ENCODE data around the gene ZNF48. TPM values are rescaled to one million over a fixed set of nuclear protein-coding genes. Genes with fewer than 3 reads are reported as not detected.
A peak's percentile ranks its signal among the peaks of the same experiment; 100 is the strongest.

Gene ZNF48
- total and polyA plus RNA-seq, 5 experiments from 2014 or later = 6.1 to 14.3 (median 11.7) TPM

- no peaks in the 10 kb centered on the region for H3K9me3 Mint-ChIP-seq
- peak overlapping the region; percentile 77 to 97 (median 92) for H3K27ac Mint-ChIP-seq
- H3K4me3 Mint-ChIP-seq = peak overlapping the region in 5 of 10 donors; percentile 28 to 78 (median 44)
- ATAC-seq = no peak
- peaks cover 24 to 55% (median 44%) of the 10 kb centered on the region in 4 donors for H3K4me1 Mint-ChIP-seq
- DNase-seq = no peak
- H3K27me3 Mint-ChIP-seq = no peaks in the 10 kb centered on the region
- H3K36me3 Mint-ChIP-seq = peaks cover 0 to 2% (median 0%) of the 10 kb centered on the region in 3 donors
- POLR2A ChIA-PET = interaction anchor here (0.7 to 5.4 kb wide), 3 partner anchors 10 to 57 kb away, joined by 3 to 58 read pairs (median 52); partner anchors contain the start of genes SEPTIN1 and ZNF771
These were observed 22.5 kb upstream of the ZNF48 start for GRCh38 chr16:30372725-30373124.

- H3K9me3 Mint-ChIP-seq = no peaks in the 10 kb centered on the region
- H3K36me3 Mint-ChIP-seq = peaks cover 0 to 10% (median 3%) of the 10 kb centered on the region in 3 donors
- ATAC-seq (no peak), DNase-seq (no peak)
- POLR2A ChIA-PET = interaction anchor here (1.0 to 1.7 kb wide), 4 partner anchors 8 to 43 kb away, joined by 3 to 7 read pairs (median 4); partner anchors contain the start of genes SEPTIN1 and ZNF48
- H3K4me3 Mint-ChIP-seq = peak within 1 kb of the TSS in 5 of 10 donors; percentile 8 to 49 (median 26)
- no peaks in the 10 kb centered on the region for H3K27me3 Mint-ChIP-seq
- peak within 1 kb of the TSS; percentile 63 to 100 (median 99) for H3K27ac Mint-ChIP-seq
- H3K4me1 Mint-ChIP-seq = peaks cover 23 to 49% (median 44%) of the 10 kb centered on the region in 4 donors
These were observed 20.7 kb upstream of the ZNF48 start, which contains the start of gene MYL11 for GRCh38 chr16:30374538-30374937. MYL11 (plus strand) TSS chr16:30374802; CDS start chr16:30374858, 56 bp downstream.

- POLR2A ChIA-PET = interaction anchor here (0.5 to 8.4 kb wide), 6 partner anchors 12 to 222 kb away, joined by 3 to 166 read pairs (median 18); partner anchors contain the start of genes CORO1A, ZNF48 and ZNF771
- Mint-ChIP-seq H3K4me3 (peak overlapping the region in 3 of 10 donors; percentile 10 to 22 (median 20)), H3K27me3 (no peaks in the 10 kb centered on the region), H3K4me1 (peaks cover 32 to 60% (median 57%) of the 10 kb centered on the region in 4 donors), H3K27ac (peak overlapping the region; percentile 63 to 100 (median 100)), H3K36me3 (peaks cover 0 to 15% (median 6%) of the 10 kb centered on the region in 3 donors), H3K9me3 (no peaks in the 10 kb centered on the region)
- ATAC-seq (no peak), DNase-seq (no peak)
These were observed 19.4 kb upstream of the ZNF48 start for GRCh38 chr16:30375864-30376263.

DNA sequence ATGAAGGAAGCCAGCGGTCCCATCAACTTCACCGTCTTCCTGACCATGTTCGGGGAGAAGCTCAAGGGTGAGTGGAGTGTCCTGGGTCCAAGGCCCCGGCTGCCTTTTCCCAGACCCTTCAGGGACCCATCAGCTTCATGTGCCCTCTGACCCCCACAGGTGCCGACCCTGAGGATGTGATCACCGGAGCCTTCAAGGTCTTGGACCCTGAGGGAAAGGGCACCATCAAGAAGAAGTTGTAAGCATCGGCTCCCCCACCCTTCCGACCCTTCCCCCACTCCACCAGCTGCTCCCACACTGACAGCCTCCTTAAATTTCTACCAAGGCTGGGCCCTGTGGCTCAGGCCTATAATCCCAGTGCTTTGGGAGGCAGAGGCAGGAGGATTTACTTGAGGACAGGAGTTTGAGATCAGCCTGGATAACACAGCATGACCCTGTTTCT, 18.7 kb upstream of the ZNF48 start:
- ATAC-seq = no peak
- DNase-seq = no peak
- Mint-ChIP-seq H3K36me3 (peaks cover 0 to 15% (median 6%) of the 10 kb centered on the region in 3 donors), H3K4me3 (peak overlapping the region in 5 of 10 donors; percentile 2 to 100 (median 99)), H3K27ac (peak overlapping the region; percentile 99 to 100 (median 100)), H3K4me1 (peaks cover 31 to 60% (median 58%) of the 10 kb centered on the region in 4 donors), H3K9me3 (no peaks in the 10 kb centered on the region), H3K27me3 (no peaks in the 10 kb centered on the region)
- POLR2A ChIA-PET = interaction anchor here (0.6 to 8.4 kb wide), 10 partner anchors 12 to 372 kb away, joined by 3 to 166 read pairs (median 4); partner anchors contain the start of genes ALDOA, CORO1A, PHKG2 and ZNF48

DNA sequence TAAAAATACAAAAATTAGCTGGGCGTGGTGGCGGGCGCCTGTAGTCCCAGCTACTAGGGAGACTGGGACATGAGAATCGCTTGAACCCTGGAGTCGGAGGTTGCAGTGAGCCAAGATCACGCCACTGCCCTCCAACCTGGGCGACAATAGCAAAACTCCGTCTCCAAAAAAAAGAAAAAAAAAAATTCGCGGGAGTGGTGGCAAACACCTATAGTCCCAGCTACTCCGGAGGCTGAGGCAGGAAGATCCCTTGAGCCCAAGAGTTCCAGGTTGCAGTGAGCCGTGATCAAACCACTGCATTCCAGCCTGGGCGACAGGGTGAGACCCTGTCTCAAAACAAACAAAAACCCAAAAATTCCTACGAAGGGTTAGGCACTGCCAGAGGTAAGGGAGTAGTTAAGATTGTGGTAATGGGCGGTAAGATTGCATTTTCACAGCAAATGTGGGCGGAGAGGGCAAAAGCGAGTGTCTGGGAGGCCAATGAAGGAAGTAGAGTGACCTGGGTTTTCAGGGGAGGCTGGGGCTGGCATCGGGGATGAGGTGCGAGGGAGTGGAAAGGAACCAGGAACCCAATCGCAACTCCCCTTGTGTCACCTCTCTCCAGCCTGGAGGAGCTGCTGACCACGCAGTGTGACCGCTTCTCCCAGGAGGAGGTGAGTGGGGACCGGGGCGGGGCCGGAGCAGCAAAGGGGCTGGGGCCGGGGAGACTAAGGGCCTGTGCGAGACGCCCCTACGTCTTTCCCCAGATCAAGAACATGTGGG, 18.0 kb upstream of the ZNF48 start:
- Mint-ChIP-seq H3K27me3 (no peaks in the 10 kb centered on the region), H3K36me3 (peaks cover 0 to 15% (median 6%) of the 10 kb centered on the region in 3 donors), H3K27ac (peak overlapping the region; percentile 99 to 100 (median 100)), H3K4me1 (peaks cover 27 to 62% (median 57%) of the 10 kb centered on the region in 4 donors), H3K9me3 (no peaks in the 10 kb centered on the region), H3K4me3 (peak overlapping the region; percentile 95 to 100 (median 98))
- ATAC-seq = peak; percentile 0 to 3
- POLR2A ChIA-PET = interaction anchor here (0.6 to 8.4 kb wide), 31 partner anchors 8 to 404 kb away, joined by 3 to 166 read pairs (median 5); partner anchors contain the start of genes ALDOA, CD2BP2, CORO1A and DCTPP1
- no peak for DNase-seq

DNA sequence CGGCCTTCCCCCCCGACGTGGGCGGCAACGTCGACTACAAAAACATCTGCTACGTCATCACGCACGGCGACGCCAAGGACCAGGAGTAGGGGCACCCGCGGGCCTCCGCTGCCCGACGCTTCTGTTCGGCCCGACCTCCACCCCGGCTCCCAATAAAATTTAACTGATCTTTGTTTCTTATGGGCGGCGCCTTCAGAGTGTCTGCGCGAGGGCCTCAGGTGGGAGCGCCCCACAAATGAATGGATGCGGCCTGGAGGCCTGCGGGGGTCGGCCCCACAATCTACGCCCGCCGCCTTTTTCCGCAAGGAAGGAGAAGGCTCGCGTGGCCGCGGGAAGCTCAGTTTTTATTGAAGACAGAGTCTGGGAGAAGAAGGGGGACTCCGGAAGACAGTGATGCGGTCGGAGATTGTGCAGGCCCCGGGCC, 17.4 kb upstream of the ZNF48 start:
- Mint-ChIP-seq H3K27ac (peak overlapping the region; percentile 99 to 100 (median 100)), H3K9me3 (no peaks in the 10 kb centered on the region), H3K4me3 (peak overlapping the region; percentile 95 to 100 (median 98)), H3K4me1 (peaks cover 30 to 65% (median 61%) of the 10 kb centered on the region in 4 donors), H3K27me3 (no peaks in the 10 kb centered on the region), H3K36me3 (peaks cover 0 to 15% (median 6%) of the 10 kb centered on the region in 3 donors)
- peak; percentile 43 to 52 for ATAC-seq
- DNase-seq = peak; percentile 82 to 97 (median 92)
- POLR2A ChIA-PET = interaction anchor here (0.5 to 8.4 kb wide), 37 partner anchors 9 to 706 kb away, joined by 3 to 166 read pairs (median 5); partner anchors contain the start of genes ALDOA, CD2BP2, CORO1A and DCTPP1

GRCh38 chr16:30378236-30379157, 16.7 kb upstream of the ZNF48 start:
- Mint-ChIP-seq H3K27ac (peak overlapping the region; percentile 99 to 100 (median 100)), H3K9me3 (no peaks in the 10 kb centered on the region), H3K27me3 (no peaks in the 10 kb centered on the region), H3K4me3 (peak overlapping the region; percentile 95 to 100 (median 98)), H3K4me1 (peaks cover 29 to 71% (median 67%) of the 10 kb centered on the region in 4 donors), H3K36me3 (peaks cover 0 to 15% (median 6%) of the 10 kb centered on the region in 3 donors)
- ATAC-seq (peak; percentile 74 to 79), DNase-seq (peak; percentile 76 to 100 (median 99))
- POLR2A ChIA-PET = interaction anchor here (0.5 to 8.4 kb wide), 40 partner anchors 8 to 707 kb away, joined by 3 to 166 read pairs (median 5); partner anchors contain the start of genes ALDOA, CD2BP2, CORO1A and CTF1

DNA sequence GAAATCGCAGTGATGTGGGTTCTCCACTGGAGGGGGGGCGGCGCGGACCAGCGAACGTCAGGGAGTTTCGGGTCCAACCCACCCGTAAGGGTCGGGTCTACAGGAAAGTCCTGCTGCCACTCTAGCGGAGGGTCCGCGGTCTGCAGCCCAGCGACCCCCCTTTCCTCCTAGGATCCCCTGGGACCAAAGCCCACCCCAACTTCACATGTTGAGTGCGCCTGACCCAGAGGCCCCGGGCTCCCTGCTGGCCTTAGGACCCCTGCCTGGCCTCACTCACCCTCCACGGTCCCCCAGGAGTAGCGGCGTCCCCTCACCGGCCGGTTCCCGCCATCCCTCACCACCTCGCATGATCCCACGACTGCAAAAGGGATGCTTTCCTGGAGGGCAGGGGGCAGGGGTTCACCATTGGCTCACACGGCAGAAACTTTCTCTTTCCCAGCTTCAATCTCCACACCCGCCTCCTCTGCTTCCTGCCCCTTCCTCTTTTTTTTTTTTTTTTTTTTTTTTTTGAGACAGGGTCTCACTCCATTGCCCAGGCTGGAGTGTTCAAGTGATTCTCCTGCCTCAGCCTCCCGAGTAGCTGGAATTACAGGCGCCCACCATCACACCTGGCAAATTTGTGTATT, 15.9 kb upstream of the ZNF48 start:
- POLR2A ChIA-PET = interaction anchor here (0.6 to 8.4 kb wide), 22 partner anchors 8 to 517 kb away, joined by 3 to 166 read pairs (median 9); partner anchors contain the start of genes ALDOA, CD2BP2, CORO1A and CTF1
- Mint-ChIP-seq H3K27me3 (no peaks in the 10 kb centered on the region), H3K4me1 (peaks cover 31 to 75% (median 74%) of the 10 kb centered on the region in 4 donors), H3K36me3 (peaks cover 0 to 15% (median 6%) of the 10 kb centered on the region in 3 donors), H3K27ac (peak overlapping the region; percentile 99 to 100 (median 100)), H3K4me3 (peak overlapping the region; percentile 95 to 100 (median 98)), H3K9me3 (no peaks in the 10 kb centered on the region)
- ATAC-seq = no peak
- DNase-seq = no peak

DNA sequence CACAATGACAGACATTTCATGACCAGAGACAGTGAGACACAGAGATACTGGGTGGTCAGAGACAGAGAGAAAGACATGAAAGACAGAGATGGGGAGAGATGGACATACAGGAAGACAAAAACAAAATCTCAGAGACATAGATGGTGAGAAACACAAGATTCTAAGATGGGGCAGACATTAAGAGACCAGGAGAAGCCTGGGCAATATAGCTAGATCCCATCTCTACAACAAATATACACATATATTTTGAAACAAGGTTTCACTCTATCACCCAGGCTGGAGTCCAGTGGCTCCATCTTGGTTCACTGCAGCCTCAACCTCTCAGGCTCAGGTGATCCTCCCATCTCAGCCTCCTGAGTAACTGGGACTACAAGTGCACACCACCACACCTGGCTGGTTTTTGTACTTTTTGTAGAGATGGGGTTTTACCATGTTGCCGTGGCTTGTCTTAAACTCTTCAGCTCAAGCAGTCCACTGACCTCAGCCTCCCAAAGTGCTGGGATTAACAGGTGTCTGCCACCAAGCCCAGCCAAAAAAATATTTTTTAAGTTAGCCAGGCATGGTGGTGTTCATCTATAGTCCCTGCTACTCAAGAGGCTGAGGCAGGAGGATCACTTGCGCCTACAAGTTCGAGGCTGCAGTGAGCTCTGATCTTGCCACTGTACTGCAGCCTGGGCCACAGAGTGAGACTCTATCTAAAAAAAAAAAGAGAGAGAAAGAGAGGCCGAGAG, 15.0 kb upstream of the ZNF48 start:
- peak overlapping the region; percentile 79 to 100 (median 98) for H3K4me3 Mint-ChIP-seq
- ATAC-seq (no peak), DNase-seq (no peak)
- H3K27ac Mint-ChIP-seq = peak overlapping the region; percentile 99 to 100 (median 100)
- POLR2A ChIA-PET = interaction anchor here (0.6 to 8.4 kb wide), 11 partner anchors 9 to 677 kb away, joined by 3 to 166 read pairs (median 16); partner anchors contain the start of genes CD2BP2, CORO1A, TBC1D10B and ZNF48
- peaks cover 0 to 15% (median 6%) of the 10 kb centered on the region in 3 donors for H3K36me3 Mint-ChIP-seq
- peaks cover 31 to 77% (median 75%) of the 10 kb centered on the region in 4 donors for H3K4me1 Mint-ChIP-seq
- no peaks in the 10 kb centered on the region for H3K9me3 Mint-ChIP-seq
- no peaks in the 10 kb centered on the region for H3K27me3 Mint-ChIP-seq

DNA sequence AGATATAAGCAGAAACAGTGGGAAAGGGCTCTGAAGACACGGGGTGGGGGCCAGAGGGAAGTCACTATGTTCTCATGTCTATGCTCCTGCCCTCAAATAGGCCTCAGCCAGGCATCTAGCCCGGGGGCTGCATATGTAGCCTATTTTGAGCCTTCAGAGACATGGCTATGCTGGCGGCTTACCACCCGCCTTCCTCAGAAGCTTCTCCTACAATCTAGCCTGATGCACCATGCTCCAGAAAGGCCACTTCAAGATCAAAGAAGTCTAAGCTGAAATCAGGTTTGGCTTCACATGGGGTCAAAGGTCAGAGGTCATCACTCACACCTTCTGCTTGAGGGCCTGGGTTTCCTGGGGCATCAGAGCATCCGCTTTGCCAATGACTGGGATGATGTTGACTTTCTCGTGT, 14.4 kb upstream of the ZNF48 start:
- DNase-seq = no peak
- peaks cover 0 to 15% (median 6%) of the 10 kb centered on the region in 3 donors for H3K36me3 Mint-ChIP-seq
- H3K27ac Mint-ChIP-seq = peak overlapping the region; percentile 99 to 100 (median 100)
- no peaks in the 10 kb centered on the region for H3K9me3 Mint-ChIP-seq
- POLR2A ChIA-PET = interaction anchor here (0.6 to 8.4 kb wide), 11 partner anchors 9 to 678 kb away, joined by 3 to 166 read pairs (median 16); partner anchors contain the start of genes CORO1A, TBC1D10B, ZNF48 and ZNF771
- peak overlapping the region; percentile 71 to 100 (median 96) for H3K4me3 Mint-ChIP-seq
- ATAC-seq = no peak
- H3K4me1 Mint-ChIP-seq = peaks cover 31 to 74% (median 74%) of the 10 kb centered on the region in 4 donors
- no peaks in the 10 kb centered on the region for H3K27me3 Mint-ChIP-seq
